ENCODE data around the gene ATP13A4.

The ATP13A4 gene

GRCh38 chr3:193388361-193388760, 166.3 kb downstream of the ATP13A4 start:
- H2AFZ ChIP-seq = no peak overlapping the region
- no peaks in the 10 kb centered on the region for H3K4me1 ChIP-seq
- no peak overlapping the region for H3K4me2 ChIP-seq (ENCODE audit: low read length)
- H3K4me3 ChIP-seq (ENCODE audit: low read depth, low read length) = no peak overlapping the region
- no peaks in the 10 kb centered on the region for H3K79me2 ChIP-seq
- H3K27ac ChIP-seq = no peak overlapping the region
- TF ChIP-seq CTCF (IDR thresholded peaks at IDR 0.05) = no peak
- no peaks in the 10 kb centered on the region for H3K36me3 ChIP-seq (ENCODE audit: control insufficient read depth, insufficient read depth, low read length)
- no peak overlapping the region for H3K9ac ChIP-seq
- H3K9me3 ChIP-seq (ENCODE audit: control insufficient read depth, low read length) = no peaks in the 10 kb centered on the region
- no peaks in the 10 kb centered on the region for H3K27me3 ChIP-seq (ENCODE audit: control insufficient read depth, insufficient read depth, low read length)

- Histone ChIP-seq H3K4me3 (ENCODE audit: low read depth, low read length) (no peak overlapping the region), H3K36me3 (ENCODE audit: control insufficient read depth, insufficient read depth, low read length) (no peaks in the 10 kb centered on the region), H2AFZ (no peak overlapping the region), H3K27me3 (ENCODE audit: control insufficient read depth, insufficient read depth, low read length) (no peaks in the 10 kb centered on the region), H3K9ac (no peak overlapping the region), H3K27ac (no peak overlapping the region), H3K79me2 (no peaks in the 10 kb centered on the region), H3K4me2 (ENCODE audit: low read length) (no peak overlapping the region), H3K4me1 (no peaks in the 10 kb centered on the region), H3K9me3 (ENCODE audit: control insufficient read depth, low read length) (no peaks in the 10 kb centered on the region)
- TF ChIP-seq CTCF (IDR thresholded peaks at IDR 0.05) = no peak
These were observed 167.1 kb downstream of the ATP13A4 start for GRCh38 chr3:193387596-193387995.

GRCh38 chr3:193378706-193379105, 176.0 kb downstream of the ATP13A4 start, which contains the start of gene ATP13A5:
TSS of gene ATP13A5 (minus strand) at chr3:193378753. CDS start at chr3:193378725, 28 bp downstream.
- TF ChIP-seq CTCF (IDR thresholded peaks at IDR 0.05) = no peak

DNA sequence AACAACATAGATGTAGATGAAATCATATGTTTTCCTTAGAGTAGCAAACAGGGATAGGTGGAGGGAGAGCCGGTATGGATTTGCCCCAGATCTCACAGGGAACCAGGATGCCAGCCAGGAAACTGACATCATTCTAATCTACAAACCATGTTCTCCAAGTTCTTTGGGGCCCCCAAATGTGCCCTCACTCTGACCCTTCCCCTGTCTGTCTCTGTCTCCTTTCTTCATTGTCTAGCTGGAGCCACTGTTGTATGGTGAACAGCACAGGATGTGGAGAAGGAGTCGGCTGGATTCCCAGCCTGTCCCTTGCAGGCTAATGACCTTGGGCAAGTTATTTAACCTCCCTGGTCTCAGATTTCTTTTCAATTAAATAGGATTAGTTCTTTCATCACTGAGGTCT, 177.1 kb downstream of the ATP13A4 start:
- no peak overlapping the region for H3K27ac ChIP-seq
- H2AFZ ChIP-seq = no peak overlapping the region
- no peaks in the 10 kb centered on the region for H3K9me3 ChIP-seq (ENCODE audit: control insufficient read depth, low read length)
- no peaks in the 10 kb centered on the region for H3K79me2 ChIP-seq
- peaks cover 3% of the 10 kb centered on the region for H3K4me1 ChIP-seq
- H3K4me3 ChIP-seq (ENCODE audit: low read depth, low read length) = no peak overlapping the region
- H3K4me2 ChIP-seq (ENCODE audit: low read length) = no peak overlapping the region
- H3K36me3 ChIP-seq (ENCODE audit: control insufficient read depth, insufficient read depth, low read length) = no peaks in the 10 kb centered on the region
- no peaks in the 10 kb centered on the region for H3K27me3 ChIP-seq (ENCODE audit: control insufficient read depth, insufficient read depth, low read length)
- TF ChIP-seq CTCF (IDR thresholded peaks at IDR 0.05) = no peak
- no peak overlapping the region for H3K9ac ChIP-seq

More at GRCh38 chr3:193378706-193379105, 176.0 kb downstream of the ATP13A4 start, which contains the start of gene ATP13A5:
- H3K9ac ChIP-seq = no peak within 1 kb of the TSS
- H2AFZ ChIP-seq = no peak within 1 kb of the TSS
- no peaks in the 10 kb centered on the region for H3K9me3 ChIP-seq (ENCODE audit: control insufficient read depth, low read length)
- H3K4me2 ChIP-seq (ENCODE audit: low read length) = no peak within 1 kb of the TSS
- H3K4me1 ChIP-seq = peaks cover 3% of the 10 kb centered on the region
- H3K4me3 ChIP-seq (ENCODE audit: low read depth, low read length) = no peak within 1 kb of the TSS
- H3K79me2 ChIP-seq = no peaks in the 10 kb centered on the region
- H3K27ac ChIP-seq = no peak within 1 kb of the TSS
- H3K36me3 ChIP-seq (ENCODE audit: control insufficient read depth, insufficient read depth, low read length) = no peaks in the 10 kb centered on the region
- H3K27me3 ChIP-seq (ENCODE audit: control insufficient read depth, insufficient read depth, low read length) = no peaks in the 10 kb centered on the region

- H3K4me3 ChIP-seq (ENCODE audit: low read depth, low read length) = no peak overlapping the region
- H2AFZ ChIP-seq = no peak overlapping the region
- TF ChIP-seq CTCF (IDR thresholded peaks at IDR 0.05) = no peak
- no peaks in the 10 kb centered on the region for H3K36me3 ChIP-seq (ENCODE audit: control insufficient read depth, insufficient read depth, low read length)
- H3K27me3 ChIP-seq (ENCODE audit: control insufficient read depth, insufficient read depth, low read length) = no peaks in the 10 kb centered on the region
- H3K4me2 ChIP-seq (ENCODE audit: low read length) = peak overlapping the region; percentile 10
- no peak overlapping the region for H3K27ac ChIP-seq
- no peaks in the 10 kb centered on the region for H3K9me3 ChIP-seq (ENCODE audit: control insufficient read depth, low read length)
- no peak overlapping the region for H3K9ac ChIP-seq
- H3K79me2 ChIP-seq = no peaks in the 10 kb centered on the region
- peaks cover 3% of the 10 kb centered on the region for H3K4me1 ChIP-seq
These were observed 179.1 kb downstream of the ATP13A4 start for GRCh38 chr3:193375614-193376013.
